Pancreas (tissue), 10 donors: ENCODE results near the gene NUDT2. TPM values are rescaled to one million over a fixed set of nuclear protein-coding genes. Genes with fewer than 3 reads are reported as not detected.

Experiments used
- ATAC-seq, 4 donors: fragments of 200-7000 bp; cut with Tn5 transposase; one replicate each; pipeline versions ENCODE4 v1.8.0 to v1.9.1; 2020; ENCODE audit warnings: mild to moderate bottlenecking in 4 of 4, moderate library complexity in 4 of 4
- DNase-seq, 6 donors: peaks; one replicate each; pipeline ENCODE4 v3.0.0-alpha.2; 2020
- FAIRE-seq: peaks from 2 replicates; lab custom pipeline; 2012; peaks lifted over from hg19 to GRCh38; lab: Jason Lieb, UNC
- H3K27ac ChIP-seq, 4 donors: fragments of 200-600 bp; sonication (generic); 1 replicate in 3 of 4; 2 replicates in 1 of 4; pipeline versions ENCODE4 v1.5.0 to v1.8.0; 2020
- H3K27me3 ChIP-seq, 4 donors: fragments of 200-600 bp; one replicate each; pipeline ENCODE4 v1.8.0; 2021
- H3K36me3 ChIP-seq, 3 donors: fragments of 200-600 bp; sonication (generic) in 1 of 3; one replicate each; pipeline versions ENCODE4 v1.5.0 to v1.8.0; 2020 to 2021
- H3K4me1 ChIP-seq, 3 donors: fragments of 200-600 bp; one replicate each; pipeline ENCODE4 v1.8.0; 2021
- H3K4me3 ChIP-seq, 4 donors: fragments of 200-600 bp; sonication (generic) in 2 of 4; one replicate each; pipeline versions ENCODE4 v1.5.0 to v1.8.0; 2020 to 2021
- H3K9me3 ChIP-seq, 4 donors: fragments of 200-600 bp; one replicate each; pipeline ENCODE4 v1.8.0; 2021
- WGBS, 2 donors: extraction: QIAGEN DNeasy Blood & Tissue Kit; methylation state at CpG; one replicate each; pipeline ENCODE4 v1.1.7; 2013; 5-methylcytosine and 5-hydroxymethylcytosine counted together
- intact Hi-C, 3 donors: fragments of 100-400 bp; cut with DNase I; formaldehyde crosslinking; loops; one replicate each; pipeline versions ENCODE4 v1.11.1 to v1.14.2; 2022
- polyA plus RNA-seq, 2 donors: library from polyadenylated mRNA; stranded (reverse); fragments of 200-250 nt; gene quantifications; one replicate each; pipeline ENCODE4 v1.2.3, GENCODE V29; 2013
- total RNA-seq, 6 donors: library from RNA; stranded (reverse); fragmentation: NEBNext Ultra II Directional in 4 of 6; extraction: Animal tissue kit (Norgen Biotek cat#: 25700) in 4 of 6; gene quantifications; one replicate each; pipeline versions ENCODE4 v1.2.1 to v1.2.4, GENCODE V29; 2021 to 2023
- TF ChIP-seq, protein P1 (sequence below), 4 donors: fragments of 200-600 bp; sonication (generic) in 3 of 4; IDR thresholded peaks; one replicate each; pipeline versions ENCODE4 v1.5.0 to v1.8.0; 2021; ENCODE audit warnings: antibody characterized with exemption in 4 of 4
- donor health status: healthy with polysubstance abuse.
- donor health status: DM: no; HTN: no; CAD: no; lungs with moderate emphysema.
- donor health status: DM: no; HTN: no; CAD: no.
- donor health status: control.
- donor health status: control.
- donor health status: Bipolar disorder and iron deficiency.
- donor health status: DM: yes; HTN: yes; CAD: no.
- donor health status: DM: no; HTN: no; CAD: no.
- donor health status: DM: no; HTN: no; CAD: no.
- donor health status: DM: yes; HTN: yes; CAD: no.

The NUDT2 gene
- total and polyA plus RNA-seq, 8 donors = 9.7 to 32.6 (median 13.6) TPM

DNA sequence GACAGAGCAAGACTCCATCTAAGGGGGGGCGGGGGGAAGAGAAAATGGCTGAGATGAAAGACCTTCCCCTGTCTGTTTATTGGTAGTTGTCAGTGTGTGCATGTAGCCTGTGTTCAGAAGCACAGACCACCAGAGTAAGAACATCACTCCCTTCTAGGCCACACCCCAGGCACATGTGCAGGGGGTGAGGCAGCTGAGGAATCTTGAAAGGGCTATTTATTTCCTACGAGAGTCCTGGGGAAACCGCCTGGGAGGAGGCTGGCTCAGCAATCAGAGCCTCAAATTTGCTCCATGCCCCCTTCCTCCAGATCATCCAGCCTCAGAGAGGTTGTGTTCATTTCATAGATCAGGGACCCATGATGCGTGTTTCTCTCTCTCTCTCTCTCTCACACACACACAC lies 40.3 kb downstream of the NUDT2 start:
- 93 to 97% methylated on average over 4 of the region's 4 CpGs for WGBS, 2 donors
- intact Hi-C loops = no loop called here

DNA sequence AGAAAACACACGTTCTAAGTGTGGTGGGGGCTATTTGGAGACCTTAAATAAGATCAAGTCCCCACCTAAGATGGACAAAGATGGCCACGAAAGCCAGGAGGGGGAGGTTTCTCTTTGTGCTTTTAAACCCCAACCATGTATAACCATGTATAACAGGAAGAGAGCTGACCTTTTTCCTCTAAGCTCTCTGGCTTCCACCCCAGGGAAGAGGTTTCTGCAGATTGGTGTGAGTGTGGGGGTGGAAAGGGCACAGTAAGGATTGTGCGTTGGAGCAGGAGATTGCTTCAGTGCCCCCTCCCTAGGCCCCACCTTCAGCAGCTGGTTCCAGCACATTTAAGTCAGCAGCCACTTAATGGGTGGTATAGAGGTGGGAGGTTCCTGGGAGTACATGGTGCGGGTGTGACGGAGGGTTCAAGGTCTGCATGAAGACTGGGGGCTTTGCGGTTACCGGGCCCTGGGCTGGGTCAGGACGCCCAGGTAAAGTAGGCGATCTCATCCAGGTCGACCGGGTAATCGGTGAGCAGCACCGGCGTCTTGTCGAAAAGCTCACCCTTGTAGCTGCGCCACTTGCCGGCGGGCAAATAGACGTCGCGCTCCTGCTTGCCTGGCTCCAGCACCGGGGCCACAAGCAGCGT lies 41.1 kb downstream of the NUDT2 start:
- no peaks in the 10 kb centered on the region for H3K27me3 ChIP-seq
- no peak overlapping the region for H3K27ac ChIP-seq
- WGBS, 2 donors = 85 to 87% methylated on average over 23 of the region's 23 CpGs
- intact Hi-C loops = no loop called here
- ATAC-seq (no peak), DNase-seq (no peak), FAIRE-seq (no peak)
- TF ChIP-seq, protein P1, sequence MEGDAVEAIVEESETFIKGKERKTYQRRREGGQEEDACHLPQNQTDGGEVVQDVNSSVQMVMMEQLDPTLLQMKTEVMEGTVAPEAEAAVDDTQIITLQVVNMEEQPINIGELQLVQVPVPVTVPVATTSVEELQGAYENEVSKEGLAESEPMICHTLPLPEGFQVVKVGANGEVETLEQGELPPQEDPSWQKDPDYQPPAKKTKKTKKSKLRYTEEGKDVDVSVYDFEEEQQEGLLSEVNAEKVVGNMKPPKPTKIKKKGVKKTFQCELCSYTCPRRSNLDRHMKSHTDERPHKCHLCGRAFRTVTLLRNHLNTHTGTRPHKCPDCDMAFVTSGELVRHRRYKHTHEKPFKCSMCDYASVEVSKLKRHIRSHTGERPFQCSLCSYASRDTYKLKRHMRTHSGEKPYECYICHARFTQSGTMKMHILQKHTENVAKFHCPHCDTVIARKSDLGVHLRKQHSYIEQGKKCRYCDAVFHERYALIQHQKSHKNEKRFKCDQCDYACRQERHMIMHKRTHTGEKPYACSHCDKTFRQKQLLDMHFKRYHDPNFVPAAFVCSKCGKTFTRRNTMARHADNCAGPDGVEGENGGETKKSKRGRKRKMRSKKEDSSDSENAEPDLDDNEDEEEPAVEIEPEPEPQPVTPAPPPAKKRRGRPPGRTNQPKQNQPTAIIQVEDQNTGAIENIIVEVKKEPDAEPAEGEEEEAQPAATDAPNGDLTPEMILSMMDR (IDR thresholded peaks at IDR 0.05) = no peak
- H3K36me3 ChIP-seq = peaks cover 0 to 29% (median 10%) of the 10 kb centered on the region in 3 donors
- no peaks in the 10 kb centered on the region for H3K9me3 ChIP-seq
- H3K4me3 ChIP-seq = no peak overlapping the region
- H3K4me1 ChIP-seq = peaks cover 5 to 12% (median 8%) of the 10 kb centered on the region in 3 donors

More for the DNA sequence above, 40.3 kb downstream of the NUDT2 start:
- no peak overlapping the region for H3K27ac ChIP-seq
- H3K4me1 ChIP-seq = peaks cover 0 to 13% (median 6%) of the 10 kb centered on the region in 3 donors
- DNase-seq = no peak
- H3K9me3 ChIP-seq = no peaks in the 10 kb centered on the region
- peaks cover 0 to 29% (median 10%) of the 10 kb centered on the region in 3 donors for H3K36me3 ChIP-seq
- FAIRE-seq = no peak
- no peaks in the 10 kb centered on the region for H3K27me3 ChIP-seq
- TF ChIP-seq, protein P1 (IDR thresholded peaks at IDR 0.05) = no peak
- H3K4me3 ChIP-seq = no peak overlapping the region
- no peak for ATAC-seq

DNA sequence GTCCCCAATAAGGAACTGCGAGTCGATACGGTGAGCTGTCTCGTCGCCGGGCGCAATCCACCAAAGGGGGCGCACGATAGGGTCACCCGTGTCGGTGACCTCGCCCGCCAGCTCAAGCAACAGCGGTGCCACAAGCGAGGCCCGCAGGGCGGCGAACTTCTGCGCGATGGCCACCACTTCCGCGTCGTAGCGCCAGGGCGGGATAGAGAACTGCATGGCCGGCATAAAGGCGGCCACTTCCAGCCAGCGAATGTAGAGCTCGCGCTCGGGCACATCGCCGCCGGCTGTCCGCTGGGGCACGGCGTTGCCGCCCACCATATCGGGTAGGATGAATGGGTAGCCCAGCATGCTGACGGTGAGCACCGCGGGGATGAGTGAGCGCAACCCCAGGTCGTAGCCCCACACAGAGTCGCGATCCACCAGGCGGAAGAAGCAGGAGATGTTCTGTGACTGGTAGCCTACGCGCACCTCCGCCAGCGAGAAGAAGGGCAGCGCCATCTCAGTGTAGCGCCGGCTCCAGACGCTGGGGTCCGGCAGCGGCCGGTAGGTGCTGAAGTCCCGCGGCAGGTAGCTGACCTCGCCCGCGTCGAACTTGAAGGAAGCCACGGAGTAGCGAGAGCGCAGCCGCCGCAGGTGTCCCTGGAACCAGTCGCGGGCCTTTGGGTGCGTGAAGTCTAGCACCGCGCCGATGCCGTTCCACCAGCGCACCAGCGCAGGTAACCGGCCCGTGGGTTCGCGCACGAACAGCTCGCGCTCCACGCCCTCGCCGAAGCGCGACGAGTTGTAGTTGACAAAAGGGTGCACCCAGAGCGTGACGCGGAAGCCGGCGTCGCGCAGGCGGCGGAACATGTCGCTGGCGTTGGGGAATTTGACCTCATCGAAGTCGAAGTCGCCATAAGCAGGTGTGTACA lies 41.9 kb downstream of the NUDT2 start:
- no peak overlapping the region for H3K4me3 ChIP-seq
- no peak for ATAC-seq
- TF ChIP-seq, protein P1 (IDR thresholded peaks at IDR 0.05) = no peak
- H3K27me3 ChIP-seq = no peaks in the 10 kb centered on the region
- H3K9me3 ChIP-seq = no peaks in the 10 kb centered on the region
- H3K4me1 ChIP-seq = peaks cover 11% of the 10 kb centered on the region in 3 donors
- 91% methylated on average over 105 of the region's 105 CpGs for WGBS, 2 donors
- FAIRE-seq = no peak
- peak in 1 of 6 donors; percentile 10 for DNase-seq
- H3K36me3 ChIP-seq = peaks cover 0 to 29% (median 10%) of the 10 kb centered on the region in 3 donors
- H3K27ac ChIP-seq = no peak overlapping the region
- intact Hi-C loops = no loop called here

DNA sequence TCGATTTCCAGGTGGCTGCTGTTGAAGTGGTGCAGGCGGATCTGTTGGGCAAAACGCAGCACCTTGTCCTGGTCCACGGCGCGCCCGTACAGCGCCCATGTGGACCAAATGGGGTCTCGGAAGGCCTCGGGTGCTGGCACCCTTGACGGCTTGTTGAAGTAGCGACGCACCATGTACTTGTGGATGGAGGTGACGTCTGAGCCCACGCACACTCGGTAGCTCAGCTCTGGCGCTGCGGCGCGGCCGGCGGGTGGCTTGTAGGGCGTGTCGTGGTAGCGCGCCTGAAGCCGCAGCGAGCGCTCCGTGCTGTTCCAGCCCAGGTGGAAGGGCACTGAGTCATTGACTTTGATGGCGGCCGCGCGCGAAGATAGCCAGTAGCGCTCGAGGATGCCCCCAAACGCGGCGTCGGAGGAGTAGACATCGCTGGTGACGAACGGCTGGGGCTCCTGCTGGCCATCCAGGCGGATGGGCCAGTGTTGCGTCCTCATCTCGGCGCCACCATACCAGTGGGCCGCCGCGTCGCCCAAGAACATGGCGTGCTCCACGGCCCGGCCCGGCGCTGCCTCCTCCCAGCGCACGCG lies 42.6 kb downstream of the NUDT2 start:
- ATAC-seq = no peak
- H3K27me3 ChIP-seq = no peaks in the 10 kb centered on the region
- H3K4me1 ChIP-seq = peaks cover 11% of the 10 kb centered on the region in 3 donors
- no peak for FAIRE-seq
- peak in 1 of 6 donors; percentile 8 for DNase-seq
- WGBS, 2 donors = 94 to 97% methylated on average over 60 of the region's 60 CpGs
- intact Hi-C loops = no loop called here
- no peak overlapping the region for H3K27ac ChIP-seq
- H3K9me3 ChIP-seq = no peaks in the 10 kb centered on the region
- TF ChIP-seq, protein P1 (IDR thresholded peaks at IDR 0.05) = no peak
- H3K36me3 ChIP-seq = peaks cover 0 to 29% (median 10%) of the 10 kb centered on the region in 3 donors
- no peak overlapping the region for H3K4me3 ChIP-seq
